ENCODE measurements around the gene SPC25. TPM values are rescaled to one million over a fixed set of nuclear protein-coding genes. Genes with fewer than 3 reads are reported as not detected.
"Not testable (repeated sequence)": the region's sequence is repeated elsewhere in the genome, so short reads cannot be mapped to it uniquely, and the experiment has no call there.

SPC25 gene
- total RNA-seq, 1 experiment from 2014 or later, result 29.8 TPM

DNA sequence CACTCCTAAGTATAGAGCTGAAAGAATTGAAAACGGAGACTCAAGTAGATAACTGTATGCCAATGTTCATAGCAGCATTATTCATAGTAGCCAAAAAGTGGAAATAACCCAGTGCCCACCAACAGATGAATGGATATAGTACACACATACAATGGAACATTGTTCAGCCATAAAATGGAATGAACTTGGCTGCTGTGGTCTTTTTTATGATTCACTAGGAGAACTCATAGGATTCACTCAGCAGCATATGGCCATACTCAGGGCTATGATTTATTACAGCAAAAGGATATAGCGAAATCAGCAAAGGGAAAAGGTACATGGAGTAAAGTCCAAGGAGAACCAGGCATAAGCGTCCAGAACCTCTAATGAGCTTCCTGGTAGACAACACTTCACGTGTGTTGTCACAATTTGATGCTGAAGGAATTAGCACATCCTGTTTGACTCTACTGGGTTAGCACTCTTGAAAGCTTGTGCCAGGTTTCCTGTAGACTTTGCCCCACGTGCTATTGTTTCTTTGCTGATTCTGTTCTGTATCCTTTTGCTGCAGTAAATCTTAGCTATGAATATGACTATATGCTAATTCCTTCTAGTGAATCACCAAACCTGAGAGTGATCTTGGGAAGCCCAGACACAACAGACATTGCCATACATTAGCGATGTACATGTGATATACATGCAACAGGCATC is 15.7 kb downstream of the SPC25 start:
- ChIA-PET RAD21 (ENCODE audit: low non-redundant PET in 1 of 2, low total read pairs in 2 of 2, uncharacterized antibody in 2 of 2, unreplicated experiment in 2 of 2) (no interaction called here), CTCF (no interaction called here), POLR2A (no interaction called here)
- H3K4me3 ChIP-seq (replicated peaks in 1 of 2; ENCODE audit: low read depth in 1 of 2, low read length in 2 of 2), result no peak overlapping the region
- no peak overlapping the region for H3K4me2 ChIP-seq (ENCODE audit: low read length)
- peaks cover 0 to 20% of the 10 kb centered on the region in 2 experiments; a peak in 3 of 4 replicates for H3K36me3 ChIP-seq (ENCODE audit: control insufficient read depth in 1 of 2, insufficient read depth in 2 of 2, low read length in 2 of 2)
- no peak overlapping the region for H3K9ac ChIP-seq (ENCODE audit: low read length)
- TF ChIP-seq, protein P1, sequence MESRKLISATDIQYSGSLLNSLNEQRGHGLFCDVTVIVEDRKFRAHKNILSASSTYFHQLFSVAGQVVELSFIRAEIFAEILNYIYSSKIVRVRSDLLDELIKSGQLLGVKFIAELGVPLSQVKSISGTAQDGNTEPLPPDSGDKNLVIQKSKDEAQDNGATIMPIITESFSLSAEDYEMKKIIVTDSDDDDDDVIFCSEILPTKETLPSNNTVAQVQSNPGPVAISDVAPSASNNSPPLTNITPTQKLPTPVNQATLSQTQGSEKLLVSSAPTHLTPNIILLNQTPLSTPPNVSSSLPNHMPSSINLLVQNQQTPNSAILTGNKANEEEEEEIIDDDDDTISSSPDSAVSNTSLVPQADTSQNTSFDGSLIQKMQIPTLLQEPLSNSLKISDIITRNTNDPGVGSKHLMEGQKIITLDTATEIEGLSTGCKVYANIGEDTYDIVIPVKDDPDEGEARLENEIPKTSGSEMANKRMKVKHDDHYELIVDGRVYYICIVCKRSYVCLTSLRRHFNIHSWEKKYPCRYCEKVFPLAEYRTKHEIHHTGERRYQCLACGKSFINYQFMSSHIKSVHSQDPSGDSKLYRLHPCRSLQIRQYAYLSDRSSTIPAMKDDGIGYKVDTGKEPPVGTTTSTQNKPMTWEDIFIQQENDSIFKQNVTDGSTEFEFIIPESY (IDR thresholded peaks at IDR 0.05; ENCODE audit: extremely low read depth, insufficient replicate concordance, low read length), result no peak
- no peak overlapping the region for H3K27ac ChIP-seq (ENCODE audit: low read depth, low read length)
- H3K4me1 ChIP-seq (ENCODE audit: control insufficient read depth in 1 of 2, insufficient read depth in 2 of 2, low read length in 2 of 2), result no peaks in the 10 kb centered on the region
- DNase-seq (ENCODE audit: low read depth, low spot score) (no peak), ATAC-seq (no peak)
- no peaks in the 10 kb centered on the region for H3K9me3 ChIP-seq (ENCODE audit: control insufficient read depth in 1 of 2, insufficient read depth in 1 of 2, low read depth in 1 of 2, low read length in 2 of 2)
- no peaks in the 10 kb centered on the region for H4K20me1 ChIP-seq (ENCODE audit: insufficient read depth)
- H3K79me2 ChIP-seq (ENCODE audit: insufficient read depth, low read length), result peaks cover 41% of the 10 kb centered on the region
- intact Hi-C loops (cut with micrococcal nuclease), result no loop called here
- BruUV-seq (replicated peaks), result no TSS peak
- no peak overlapping the region for H2AFZ ChIP-seq (ENCODE audit: low read depth, low read length, poor library complexity, severe bottlenecking)
- 0 out of 2 replicates have a peak, but pooled peaks cover 3% of the 10 kb centered on the region for H3K9me2 ChIP-seq (ENCODE audit: insufficient read depth)
- H3K27me3 ChIP-seq (ENCODE audit: insufficient read depth, low read length), result no peaks in the 10 kb centered on the region

DNA sequence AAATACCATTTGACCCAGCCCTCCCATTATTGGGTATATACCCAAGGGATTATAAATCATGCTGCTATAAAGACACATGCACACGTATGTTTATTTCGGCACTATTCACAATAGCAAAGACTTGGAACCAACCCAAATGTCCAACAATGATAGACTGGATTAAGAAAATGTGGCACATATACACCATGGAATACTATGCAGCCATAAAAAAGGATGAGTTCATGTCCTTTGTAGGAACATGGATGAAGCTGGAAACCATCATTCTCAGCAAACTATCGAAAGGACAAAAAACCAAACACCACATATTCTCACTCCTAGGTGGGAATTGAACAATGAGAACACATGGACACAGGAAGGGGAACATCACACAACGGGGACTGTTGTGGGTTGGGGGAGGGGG is 19.4 kb downstream of the SPC25 start:
- H3K9ac ChIP-seq (ENCODE audit: low read length); DNase-seq (ENCODE audit: low read depth, low spot score); H2AFZ ChIP-seq (ENCODE audit: low read depth, low read length, poor library complexity, severe bottlenecking); H3K4me3 ChIP-seq (replicated peaks in 1 of 2; ENCODE audit: low read depth in 1 of 2, low read length in 2 of 2); POLR2A ChIA-PET; H3K4me2 ChIP-seq (ENCODE audit: low read length); H3K27me3 ChIP-seq (ENCODE audit: insufficient read depth, low read length); H3K27ac ChIP-seq (ENCODE audit: low read depth, low read length); H3K4me1 ChIP-seq (ENCODE audit: control insufficient read depth in 1 of 2, insufficient read depth in 2 of 2, low read length in 2 of 2); intact Hi-C loops (cut with micrococcal nuclease); CTCF ChIA-PET; BruUV-seq (replicated peaks); H3K9me2 ChIP-seq (ENCODE audit: insufficient read depth); ATAC-seq; H3K9me3 ChIP-seq (ENCODE audit: control insufficient read depth in 1 of 2, insufficient read depth in 1 of 2, low read depth in 1 of 2, low read length in 2 of 2); RAD21 ChIA-PET (ENCODE audit: low non-redundant PET in 1 of 2, low total read pairs in 2 of 2, uncharacterized antibody in 2 of 2, unreplicated experiment in 2 of 2); H4K20me1 ChIP-seq (ENCODE audit: insufficient read depth): not testable (repeated sequence)
- Histone ChIP-seq H3K36me3 (ENCODE audit: control insufficient read depth in 1 of 2, insufficient read depth in 2 of 2, low read length in 2 of 2) (peaks cover 0 to 20% of the 10 kb centered on the region in 2 experiments; a peak in 3 of 4 replicates), H3K79me2 (ENCODE audit: insufficient read depth, low read length) (peaks cover 12% of the 10 kb centered on the region; the same call in 1 of the 2 replicates)

DNA sequence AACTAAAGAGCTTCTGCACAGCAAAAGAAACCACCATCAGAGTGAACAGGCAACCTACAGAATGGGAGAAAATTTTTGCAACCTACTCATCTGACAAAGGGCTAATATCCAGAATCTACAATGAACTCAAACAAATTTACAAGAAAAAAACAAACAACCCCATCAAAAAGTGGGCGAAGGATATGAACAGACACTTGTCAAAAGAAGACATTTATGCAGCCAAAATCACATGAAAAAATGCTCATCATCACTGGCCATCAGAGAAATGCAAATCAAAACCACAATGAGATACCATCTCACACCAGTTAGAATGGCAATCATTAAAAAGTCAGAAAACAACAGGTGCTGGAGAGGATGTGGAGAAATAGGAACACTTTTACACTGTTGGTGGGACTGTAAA is 19.9 kb downstream of the SPC25 start:
- H3K27ac ChIP-seq (ENCODE audit: low read depth, low read length); H3K27me3 ChIP-seq (ENCODE audit: insufficient read depth, low read length); ATAC-seq; H3K9me2 ChIP-seq (ENCODE audit: insufficient read depth); H3K9me3 ChIP-seq (ENCODE audit: control insufficient read depth in 1 of 2, insufficient read depth in 1 of 2, low read depth in 1 of 2, low read length in 2 of 2); H3K4me3 ChIP-seq (replicated peaks in 1 of 2; ENCODE audit: low read depth in 1 of 2, low read length in 2 of 2); H3K4me1 ChIP-seq (ENCODE audit: control insufficient read depth in 1 of 2, insufficient read depth in 2 of 2, low read length in 2 of 2); H2AFZ ChIP-seq (ENCODE audit: low read depth, low read length, poor library complexity, severe bottlenecking); RAD21 ChIA-PET (ENCODE audit: low non-redundant PET in 1 of 2, low total read pairs in 2 of 2, uncharacterized antibody in 2 of 2, unreplicated experiment in 2 of 2); BruUV-seq (replicated peaks); H4K20me1 ChIP-seq (ENCODE audit: insufficient read depth); intact Hi-C loops (cut with micrococcal nuclease); POLR2A ChIA-PET; H3K79me2 ChIP-seq (ENCODE audit: insufficient read depth, low read length); DNase-seq (ENCODE audit: low read depth, low spot score); H3K4me2 ChIP-seq (ENCODE audit: low read length); H3K9ac ChIP-seq (ENCODE audit: low read length); CTCF ChIA-PET: not testable (repeated sequence)
- H3K36me3 ChIP-seq (ENCODE audit: control insufficient read depth in 1 of 2, insufficient read depth in 2 of 2, low read length in 2 of 2), result peaks cover 0 to 20% of the 10 kb centered on the region in 2 experiments; a peak in 3 of 4 replicates

DNA sequence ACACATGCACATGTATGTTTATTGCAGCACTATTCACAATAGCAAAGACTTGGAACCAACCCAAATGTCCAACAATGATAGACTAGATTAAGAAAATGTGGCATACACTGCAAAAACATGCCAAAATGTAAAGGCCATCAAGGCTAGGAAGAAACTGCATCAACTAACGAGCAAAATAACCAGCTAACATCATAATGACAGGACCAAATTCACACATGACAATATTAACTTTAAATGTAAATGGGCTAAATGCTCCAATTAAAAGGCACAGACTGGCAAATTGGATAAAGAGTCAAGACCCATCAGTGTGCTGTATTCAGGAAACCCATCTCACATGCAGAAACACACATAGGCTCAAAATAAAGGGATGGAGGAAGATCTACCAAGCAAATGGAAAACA is 23.1 kb downstream of the SPC25 start:
- H3K9me2 ChIP-seq (ENCODE audit: insufficient read depth); H3K4me1 ChIP-seq (ENCODE audit: control insufficient read depth in 1 of 2, insufficient read depth in 2 of 2, low read length in 2 of 2); H3K79me2 ChIP-seq (ENCODE audit: insufficient read depth, low read length); POLR2A ChIA-PET; H4K20me1 ChIP-seq (ENCODE audit: insufficient read depth); H3K27me3 ChIP-seq (ENCODE audit: insufficient read depth, low read length); H2AFZ ChIP-seq (ENCODE audit: low read depth, low read length, poor library complexity, severe bottlenecking); H3K27ac ChIP-seq (ENCODE audit: low read depth, low read length); BruUV-seq (replicated peaks); DNase-seq (ENCODE audit: low read depth, low spot score); H3K9ac ChIP-seq (ENCODE audit: low read length); CTCF ChIA-PET; H3K4me2 ChIP-seq (ENCODE audit: low read length); intact Hi-C loops (cut with micrococcal nuclease); H3K9me3 ChIP-seq (ENCODE audit: control insufficient read depth in 1 of 2, insufficient read depth in 1 of 2, low read depth in 1 of 2, low read length in 2 of 2); H3K36me3 ChIP-seq (ENCODE audit: control insufficient read depth in 1 of 2, insufficient read depth in 2 of 2, low read length in 2 of 2); ATAC-seq; RAD21 ChIA-PET (ENCODE audit: low non-redundant PET in 1 of 2, low total read pairs in 2 of 2, uncharacterized antibody in 2 of 2, unreplicated experiment in 2 of 2); H3K4me3 ChIP-seq (replicated peaks in 1 of 2; ENCODE audit: low read depth in 1 of 2, low read length in 2 of 2): not testable (repeated sequence)

Data from HCT116 (cell line).